HG02870 (cell line): ENCODE measurements around the gene SLC35A2.

Source experiments
- ATAC-seq: cut with Tn5 transposase; IDR thresholded peaks from one replicate; pipeline ENCODE4 v1.9.1; 2021; ENCODE audit warnings: mild to moderate bottlenecking, moderate library complexity; ENCODE audit not compliant: unreplicated experiment

Gene SLC35A2

DNA sequence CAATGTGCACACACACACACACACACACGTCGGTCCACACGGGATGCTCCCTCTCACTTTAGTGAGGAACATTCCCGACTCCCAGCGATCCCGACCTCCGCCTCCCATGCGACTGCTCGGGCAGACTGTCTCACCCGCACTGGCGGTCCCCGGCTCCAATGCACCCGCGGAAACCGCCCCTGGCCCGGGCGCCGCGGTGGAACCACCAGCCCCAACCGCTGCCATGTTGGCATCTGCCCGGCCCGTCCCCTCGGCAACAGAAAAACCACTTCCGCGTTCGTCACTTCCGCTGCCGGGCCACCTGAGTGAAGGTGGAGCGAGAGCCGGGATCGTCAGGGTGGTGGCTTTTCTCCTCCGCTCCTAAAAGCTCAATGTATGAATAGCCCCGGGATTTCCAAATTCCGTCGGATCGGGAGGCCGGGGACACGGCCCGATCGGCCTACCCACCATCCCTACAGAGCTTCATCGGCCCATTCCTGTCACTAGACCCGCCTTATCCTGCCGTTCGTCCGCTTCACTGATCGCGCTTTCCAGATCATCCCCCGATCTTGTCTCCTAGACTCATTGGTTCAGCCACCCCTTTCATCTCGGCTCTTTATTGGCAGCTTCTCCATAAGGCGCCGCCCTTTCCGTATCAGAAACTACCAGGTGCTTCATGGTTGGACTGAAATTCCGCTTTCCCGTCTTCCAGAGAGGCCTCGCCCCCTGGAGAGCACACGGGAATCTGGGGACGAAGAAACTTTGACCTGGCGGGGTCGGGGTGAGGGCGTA lies at the start of gene SLC35A2:
Gene SLC35A2 (minus strand): TSS at position 235 of the 771 bp plus-strand sequence. CDS start 10 bp downstream, at position 225.
- peak; percentile 53 for ATAC-seq

DNA sequence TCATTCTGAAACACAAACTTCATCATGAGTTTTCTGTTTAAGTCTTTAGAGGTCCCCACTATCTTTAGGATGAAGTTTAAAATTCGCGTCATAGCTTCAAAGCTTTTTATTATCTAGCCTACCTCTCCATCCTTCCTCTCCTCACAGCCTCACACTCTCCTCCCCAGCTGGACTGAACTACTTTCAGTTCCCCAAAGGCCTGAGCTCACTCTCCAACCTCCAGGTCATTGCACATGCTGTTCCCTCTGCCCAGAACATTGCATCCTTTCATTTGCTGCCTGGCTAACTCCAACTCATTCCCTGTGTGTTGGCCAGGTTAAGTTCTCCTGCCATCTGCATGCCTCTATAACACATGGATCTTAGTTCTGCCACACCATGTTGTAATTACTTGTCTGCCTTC lies 48.8 kb upstream of the SLC35A2 start:
- ATAC-seq = no peak

DNA sequence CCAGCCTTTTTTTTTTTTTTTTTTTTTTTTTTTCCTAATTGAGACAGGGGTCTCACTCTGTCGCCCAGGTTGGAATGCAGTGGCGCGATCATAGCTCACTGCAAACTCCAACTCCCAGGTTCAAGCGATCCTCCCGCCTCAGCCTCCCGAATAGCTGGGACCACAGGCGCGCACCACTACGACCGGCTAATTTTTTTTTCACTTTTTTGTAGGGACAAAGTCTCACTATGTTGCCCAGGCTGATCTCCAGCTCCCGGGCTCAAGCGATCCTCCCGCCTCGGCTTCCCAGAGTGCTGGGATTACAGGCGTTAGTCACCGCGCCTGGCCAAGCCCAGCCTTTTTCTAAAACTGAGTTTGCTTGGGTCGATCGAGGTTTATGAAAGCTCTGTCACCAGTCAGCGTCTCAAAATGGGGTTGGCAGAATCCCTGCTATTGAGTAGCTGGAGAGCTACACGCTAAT lies 47.2 kb upstream of the SLC35A2 start:
- ATAC-seq = no peak

DNA sequence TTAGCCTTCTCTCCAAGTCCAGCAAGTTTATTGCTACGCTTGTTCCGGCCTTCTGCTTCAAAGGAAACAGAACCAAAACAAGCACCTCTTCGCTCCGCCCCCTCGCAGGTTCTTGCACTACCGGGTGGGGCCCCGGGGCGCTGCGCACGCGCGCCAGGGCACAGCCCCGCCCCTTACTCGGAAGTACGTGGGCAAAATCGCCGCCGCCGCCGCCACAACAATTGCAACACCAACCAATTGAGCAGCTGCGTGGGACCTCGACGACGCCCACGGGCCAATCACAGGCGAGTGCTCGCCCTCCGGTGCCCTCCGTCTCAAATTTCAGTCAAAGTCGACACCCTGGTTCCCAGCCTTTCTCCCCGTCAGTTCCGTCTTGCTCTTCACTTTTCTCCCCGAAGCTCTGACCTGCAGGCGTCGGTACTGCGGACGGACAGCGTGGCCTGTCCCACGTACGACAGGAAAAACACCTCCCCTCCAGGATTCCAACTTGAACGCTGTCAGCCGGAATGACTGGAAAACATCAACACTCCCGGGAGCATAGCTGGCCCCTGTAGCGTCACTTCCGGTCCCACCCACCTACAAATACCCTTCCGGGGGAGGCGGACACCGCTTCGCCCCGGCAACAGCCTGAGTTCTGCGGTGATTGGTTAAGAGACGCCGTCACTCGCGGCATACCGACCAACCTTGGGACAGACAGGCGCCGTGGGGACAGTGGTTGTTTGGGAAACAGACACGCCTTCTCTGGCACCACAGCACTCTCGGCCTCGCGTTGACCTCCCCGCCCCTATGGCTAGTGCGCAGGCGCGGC lies 46.6 kb upstream of the SLC35A2 start:
- ATAC-seq = peak; percentile 68

DNA sequence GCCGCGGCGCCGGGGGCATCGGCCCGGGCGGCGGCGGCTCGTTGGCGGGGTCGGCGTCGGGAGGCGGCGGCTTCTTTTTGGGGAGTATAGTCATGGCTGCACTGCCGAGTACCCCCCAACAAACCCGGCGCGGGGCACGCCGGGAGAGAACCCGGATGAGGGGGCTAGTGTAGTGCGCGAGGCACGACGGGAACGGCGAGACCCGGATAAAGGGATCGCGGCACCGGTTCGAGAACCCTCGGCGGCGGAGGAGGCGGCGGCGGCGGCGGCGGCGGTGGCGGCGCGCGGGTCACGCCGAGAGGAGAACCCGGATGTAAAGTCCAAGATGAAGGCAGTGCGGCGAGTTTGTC lies 46.0 kb upstream of the SLC35A2 start, which contains the start of gene OTUD5:
Gene OTUD5 (minus strand): TSS at position 131 of the 350 bp plus-strand sequence. CDS start 37 bp downstream, at position 94.
- ATAC-seq = peak; percentile 26

- ATAC-seq = no peak
These were observed 45.4 kb upstream of the SLC35A2 start for GRCh38 chrX:48956728-48957414.

DNA sequence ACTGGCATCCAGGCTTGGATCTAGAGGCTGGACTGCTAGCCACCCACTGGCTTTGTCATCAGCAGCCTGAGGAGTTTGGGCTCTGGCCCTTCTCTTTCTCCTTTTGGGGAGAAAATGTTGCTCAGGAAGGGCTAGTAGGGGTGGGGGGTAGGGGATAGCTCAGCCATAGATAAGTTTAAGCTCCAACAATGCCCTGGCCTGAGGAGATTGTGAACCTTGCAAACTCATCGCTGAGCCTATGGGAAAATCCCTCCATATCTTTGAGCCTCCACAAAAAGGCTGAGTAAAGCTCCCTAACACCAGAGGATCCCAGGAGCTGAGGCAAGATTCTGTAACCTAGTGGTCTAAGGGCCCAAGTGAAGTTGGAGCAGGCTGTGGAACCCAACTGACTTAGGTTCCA lies 37.1 kb upstream of the SLC35A2 start:
- ATAC-seq = no peak

GRCh38 chrX:48945517-48946348 lies 34.3 kb upstream of the SLC35A2 start:
- ATAC-seq = no peak

DNA sequence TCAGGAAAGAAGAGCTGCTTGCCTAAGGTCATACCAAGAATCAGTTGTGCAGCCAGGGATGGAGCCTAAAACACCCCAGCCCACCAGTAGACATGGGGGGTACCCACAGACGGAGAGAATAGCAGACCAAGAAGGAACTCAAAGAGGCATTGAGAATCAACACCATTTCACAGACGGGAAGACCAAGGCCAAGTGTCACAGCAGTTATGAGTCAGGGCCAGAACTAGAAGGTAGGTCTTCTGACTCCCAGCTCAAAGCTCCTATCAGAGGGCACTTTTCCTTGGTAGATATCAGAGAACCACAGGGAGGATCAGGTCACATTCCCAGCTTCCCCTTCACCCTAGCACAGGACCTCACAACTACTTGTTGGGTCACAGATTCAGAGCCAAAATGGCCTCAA lies 31.4 kb upstream of the SLC35A2 start:
- no peak for ATAC-seq

GRCh38 chrX:48940404-48940955 lies 29.0 kb upstream of the SLC35A2 start:
- no peak for ATAC-seq

- no peak for ATAC-seq
These were observed 28.2 kb upstream of the SLC35A2 start for GRCh38 chrX:48939524-48940228.

- peak; percentile 52 for ATAC-seq
These were observed 27.4 kb upstream of the SLC35A2 start for GRCh38 chrX:48938721-48939425.

DNA sequence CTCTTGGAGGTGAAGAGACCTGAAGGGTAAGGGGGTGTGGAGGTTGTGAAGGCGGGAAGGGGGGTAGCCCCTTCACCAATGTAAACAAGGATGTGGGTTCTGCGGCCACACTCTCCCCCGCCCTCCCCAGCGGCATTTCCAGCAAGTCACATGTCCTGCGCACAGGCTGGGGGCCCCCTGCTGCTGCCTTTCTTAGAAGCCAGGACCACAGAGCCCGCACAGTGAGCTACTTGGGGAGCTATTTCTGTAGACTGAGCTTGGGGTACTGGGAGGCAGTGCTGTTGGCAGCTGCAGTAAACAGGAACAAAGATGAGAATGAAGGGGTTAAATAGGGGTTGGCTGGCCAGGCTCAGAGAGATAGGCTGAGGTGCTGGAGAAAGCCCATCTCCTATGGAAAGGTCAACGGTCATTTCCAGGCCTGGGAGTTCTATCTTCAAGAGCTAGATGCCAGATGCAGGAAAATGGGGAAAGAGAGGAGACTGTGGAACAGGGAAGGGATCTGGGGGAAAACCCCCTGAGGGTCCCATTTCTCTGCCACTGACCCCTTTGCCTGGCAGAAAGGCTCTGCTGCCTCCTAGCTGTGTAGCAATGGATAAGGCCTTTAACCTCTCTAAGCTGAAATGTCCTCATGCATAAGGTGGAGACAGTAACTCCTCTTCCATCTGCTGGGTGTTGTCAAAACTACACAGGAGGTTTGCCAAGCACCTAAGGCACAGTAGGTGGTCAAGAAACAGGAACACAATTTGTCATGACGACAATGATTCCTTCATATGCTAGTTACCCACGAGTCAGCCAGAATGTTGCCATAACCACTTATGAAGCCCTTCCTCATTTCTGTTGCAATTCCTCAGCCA lies 25.8 kb upstream of the SLC35A2 start:
- peak; percentile 45 for ATAC-seq

GRCh38 chrX:48936429-48937053 lies 25.1 kb upstream of the SLC35A2 start:
- no peak for ATAC-seq

DNA sequence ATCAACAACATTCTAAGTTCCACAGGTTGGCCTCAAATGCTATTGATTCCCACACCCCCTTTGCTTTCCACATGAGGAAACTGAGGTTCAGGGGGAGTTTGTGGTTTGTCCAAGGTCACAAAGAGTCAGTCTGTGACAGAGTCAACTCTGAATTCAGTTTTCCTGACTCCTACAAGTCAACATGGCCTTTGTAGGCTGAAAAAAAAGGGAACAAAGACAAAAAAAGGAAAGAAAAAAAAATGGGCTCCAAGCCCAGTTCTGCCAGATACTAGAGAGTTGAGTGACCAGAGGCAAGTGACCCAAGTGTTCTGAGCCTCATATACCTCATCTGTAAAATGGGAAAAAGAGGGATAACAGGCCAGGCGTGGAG lies 23.8 kb upstream of the SLC35A2 start:
- ATAC-seq = no peak

GRCh38 chrX:48934581-48935300 lies 23.3 kb upstream of the SLC35A2 start:
- ATAC-seq = no peak

GRCh38 chrX:48933757-48934156 lies 22.3 kb upstream of the SLC35A2 start:
- ATAC-seq = peak; percentile 30
